HEK293T (cell line): Measurements from ENCODE around the gene ENPEP.

ENCODE experiments used
- ARNT ChIP-seq: fragments of 450-650 bp; IDR thresholded peaks from 2 replicates; pipeline ENCODE4 v1.6.1; 2017; ENCODE audit warnings: mild to moderate bottlenecking
- BHLHE40 ChIP-seq: fragments of 450-650 bp; IDR thresholded peaks from 2 replicates; pipeline ENCODE4 v1.6.1; 2016; ENCODE audit warnings: mild to moderate bottlenecking, moderate library complexity, borderline replicate concordance
- CTBP1 ChIP-seq: fragments of 450-650 bp; IDR thresholded peaks from 2 replicates; pipeline ENCODE4 v1.6.1; 2016; ENCODE audit warnings: borderline replicate concordance
- ELF4 ChIP-seq: fragments of 450-650 bp; IDR thresholded peaks from 2 replicates; pipeline ENCODE4 v1.6.1; 2017; ENCODE audit warnings: antibody characterized with exemption
- FOXK2 ChIP-seq: fragments of 450-650 bp; IDR thresholded peaks from 2 replicates; pipeline ENCODE4 v1.6.1; 2016; ENCODE audit warnings: mild to moderate bottlenecking
- FOXM1 ChIP-seq: fragments of 450-650 bp; IDR thresholded peaks from 2 replicates; pipeline ENCODE4 v1.6.1; 2017; ENCODE audit warnings: mild to moderate bottlenecking, borderline replicate concordance
- L3MBTL2 ChIP-seq: fragments of 450-650 bp; conservative IDR thresholded peaks from 2 replicates; pipeline ENCODE4 v1.6.1; 2016; ENCODE audit warnings: mild to moderate bottlenecking
- LEF1 ChIP-seq: fragments of 450-650 bp; IDR thresholded peaks from 2 replicates; pipeline ENCODE4 v1.6.1; 2017; ENCODE audit warnings: mild to moderate bottlenecking, borderline replicate concordance
- NFRKB ChIP-seq: fragments of 450-650 bp; IDR thresholded peaks from 2 replicates; pipeline ENCODE4 v1.6.1; 2016; ENCODE audit warnings: mild to moderate bottlenecking, moderate library complexity
- SP1 ChIP-seq: fragments of 450-650 bp; IDR thresholded peaks from 2 replicates; pipeline ENCODE4 v1.6.1; 2017
- SUZ12 ChIP-seq: fragments of 450-650 bp; IDR thresholded peaks from 2 replicates; pipeline ENCODE4 v1.6.1; 2016; ENCODE audit warnings: mild to moderate bottlenecking
- TARDBP ChIP-seq: fragments of 450-650 bp; IDR thresholded peaks from 2 replicates; pipeline ENCODE4 v1.6.1; 2016

GRCh38 chr4:110493520-110493919 is 17.6 kb downstream of the ENPEP start:
- TF ChIP-seq TARDBP, result no peak
- no peak for TF ChIP-seq L3MBTL2
- no peak for TF ChIP-seq FOXM1
- no peak for TF ChIP-seq ELF4
- TF ChIP-seq ARNT, result no peak
- no peak for TF ChIP-seq CTBP1
- no peak for TF ChIP-seq SP1
- TF ChIP-seq FOXK2, result no peak
- no peak for TF ChIP-seq LEF1
- no peak for TF ChIP-seq NFRKB
- no peak for TF ChIP-seq BHLHE40
- TF ChIP-seq SUZ12, result no peak
